ENCODE results near the gene TLK2. TPM values are rescaled to one million over a fixed set of nuclear protein-coding genes. Genes with fewer than 3 reads are reported as not detected.
A peak's percentile ranks its signal among the peaks of the same experiment; 100 is the strongest.

TLK2 gene
- total RNA-seq, 1 experiment from 2014 or later: 42.9 TPM

DNA sequence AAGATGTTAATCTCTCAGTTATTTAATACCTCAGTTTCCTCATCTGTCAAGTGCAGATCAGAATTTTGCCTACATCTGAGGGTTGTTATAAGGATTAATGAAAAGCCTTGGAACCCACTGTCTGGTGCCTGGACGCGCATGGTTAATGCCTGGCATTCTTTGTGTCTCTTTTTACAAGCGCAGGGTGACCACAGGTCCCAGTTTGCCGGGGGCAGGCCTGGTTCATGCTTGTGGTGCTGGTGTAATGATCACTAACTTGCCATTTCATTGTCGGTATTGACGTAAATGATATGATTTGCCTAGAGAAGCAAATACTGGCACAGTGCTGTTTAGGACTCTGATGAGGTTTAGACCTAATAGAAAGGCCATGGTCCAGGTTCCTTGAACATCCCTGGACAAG, 172.0 kb downstream of the TLK2 start:
- ATAC-seq (no peak), DNase-seq (ENCODE audit: low spot score) (peak; percentile 8)
- CTCF ChIA-PET: interaction anchor here (1.0 kb wide), 1 partner anchor 21 kb away, joined by 3 read pairs; no protein-coding TSS in a partner anchor
- no peak overlapping the region for H3K4me3 Mint-ChIP-seq
- H3K27ac Mint-ChIP-seq: no peak overlapping the region
- peaks cover 10% of the 10 kb centered on the region for H3K27me3 Mint-ChIP-seq (ENCODE audit: low read depth)
- H3K9me3 Mint-ChIP-seq: no peaks in the 10 kb centered on the region
- POLR2A ChIA-PET: no interaction called here
- peaks cover 28% of the 10 kb centered on the region for H3K4me1 Mint-ChIP-seq
- TF ChIP-seq CREB1 (CRISPR knock-in tag; IDR thresholded peaks at IDR 0.05) (no peak), CBFB (CRISPR knock-in tag; IDR thresholded peaks at IDR 0.05; ENCODE audit: low read depth) (no peak), PRRX2 (CRISPR knock-in tag; IDR thresholded peaks at IDR 0.05) (no peak), CREM (CRISPR knock-in tag; IDR thresholded peaks at IDR 0.05) (no peak), NFE2L1 (CRISPR knock-in tag; IDR thresholded peaks at IDR 0.05) (no peak), ZNF232 (CRISPR knock-in tag; IDR thresholded peaks at IDR 0.05) (no peak)
- TF ChIP-seq, protein P1, sequence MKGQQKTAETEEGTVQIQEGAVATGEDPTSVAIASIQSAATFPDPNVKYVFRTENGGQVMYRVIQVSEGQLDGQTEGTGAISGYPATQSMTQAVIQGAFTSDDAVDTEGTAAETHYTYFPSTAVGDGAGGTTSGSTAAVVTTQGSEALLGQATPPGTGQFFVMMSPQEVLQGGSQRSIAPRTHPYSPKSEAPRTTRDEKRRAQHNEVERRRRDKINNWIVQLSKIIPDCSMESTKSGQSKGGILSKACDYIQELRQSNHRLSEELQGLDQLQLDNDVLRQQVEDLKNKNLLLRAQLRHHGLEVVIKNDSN (CRISPR knock-in tag; IDR thresholded peaks at IDR 0.05): no peak
- TF ChIP-seq, protein P2, sequence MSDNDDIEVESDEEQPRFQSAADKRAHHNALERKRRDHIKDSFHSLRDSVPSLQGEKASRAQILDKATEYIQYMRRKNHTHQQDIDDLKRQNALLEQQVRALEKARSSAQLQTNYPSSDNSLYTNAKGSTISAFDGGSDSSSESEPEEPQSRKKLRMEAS (CRISPR knock-in tag; IDR thresholded peaks at IDR 0.05): no peak
- TF ChIP-seq, protein P3, sequence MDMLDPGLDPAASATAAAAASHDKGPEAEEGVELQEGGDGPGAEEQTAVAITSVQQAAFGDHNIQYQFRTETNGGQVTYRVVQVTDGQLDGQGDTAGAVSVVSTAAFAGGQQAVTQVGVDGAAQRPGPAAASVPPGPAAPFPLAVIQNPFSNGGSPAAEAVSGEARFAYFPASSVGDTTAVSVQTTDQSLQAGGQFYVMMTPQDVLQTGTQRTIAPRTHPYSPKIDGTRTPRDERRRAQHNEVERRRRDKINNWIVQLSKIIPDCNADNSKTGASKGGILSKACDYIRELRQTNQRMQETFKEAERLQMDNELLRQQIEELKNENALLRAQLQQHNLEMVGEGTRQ (CRISPR knock-in tag; IDR thresholded peaks at IDR 0.05): no peak
- peaks cover 5% of the 10 kb centered on the region; the same call in 1 of the 2 replicates for H3K36me3 Mint-ChIP-seq

DNA sequence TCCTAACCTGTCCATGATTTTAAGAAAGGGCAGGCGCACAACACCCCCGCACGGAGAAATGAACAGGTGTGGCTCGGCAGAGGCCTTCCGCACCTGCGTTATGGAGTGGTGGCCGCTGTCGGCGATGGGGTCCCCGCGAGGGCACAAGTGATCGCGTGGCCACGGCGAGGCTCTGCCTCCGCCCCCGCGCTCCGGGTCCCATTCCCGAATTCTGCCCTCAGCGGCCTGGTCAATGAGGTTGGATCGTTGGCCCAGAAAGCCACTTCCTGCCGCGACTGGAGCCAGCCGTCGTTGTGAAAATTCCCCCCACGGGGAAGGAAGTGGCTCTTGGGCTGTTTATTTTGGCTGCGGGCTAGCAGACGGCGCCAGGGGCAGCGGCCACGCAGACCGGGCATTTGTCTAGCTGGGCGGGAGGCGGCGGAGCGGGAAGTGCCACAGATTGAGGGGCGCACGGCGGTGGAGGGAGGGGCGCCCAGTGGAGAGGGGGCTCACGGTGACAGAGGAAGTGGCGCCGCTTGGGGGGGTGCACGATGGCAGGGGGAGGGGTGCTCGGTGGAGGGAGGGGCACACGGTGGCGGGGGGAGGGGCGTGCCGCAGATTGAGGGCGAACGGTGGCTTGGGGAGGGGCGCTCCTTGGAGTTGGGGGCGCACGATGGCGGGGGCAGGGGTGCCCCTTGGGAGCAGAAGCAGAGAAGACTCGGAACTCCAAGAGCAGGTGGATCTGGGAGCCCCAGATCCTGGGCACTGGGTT, 173.8 kb downstream of the TLK2 start:
- POLR2A ChIA-PET: interaction anchor here (1.0 to 1.9 kb wide), 3 partner anchors 14 to 19 kb away, joined by 3 to 15 read pairs (median 6); no protein-coding TSS in a partner anchor
- CTCF ChIA-PET: interaction anchor here (0.7 to 2.0 kb wide), 3 partner anchors 15 to 20 kb away, joined by 3 to 7 read pairs (median 5); no protein-coding TSS in a partner anchor
- peaks cover 5% of the 10 kb centered on the region; the same call in 1 of the 2 replicates for H3K36me3 Mint-ChIP-seq
- peak overlapping the region; percentile 38 for H3K27ac Mint-ChIP-seq
- ATAC-seq (peak; percentile 17), DNase-seq (ENCODE audit: low spot score) (peak; percentile 52)
- H3K4me3 Mint-ChIP-seq: peak overlapping the region; percentile 85
- peaks cover 6% of the 10 kb centered on the region; the same call in 1 of the 2 replicates for H3K9me3 Mint-ChIP-seq
- peak; percentile 62; the same call in 1 of the 2 replicates for TF ChIP-seq FOXK1 (CRISPR knock-in tag; IDR thresholded peaks at IDR 0.05)
- 0 out of 2 replicates have a peak, but pooled peaks have one; percentile 52 for TF ChIP-seq MYBL2 (CRISPR knock-in tag; IDR thresholded peaks at IDR 0.05)
- TF ChIP-seq, protein P4, sequence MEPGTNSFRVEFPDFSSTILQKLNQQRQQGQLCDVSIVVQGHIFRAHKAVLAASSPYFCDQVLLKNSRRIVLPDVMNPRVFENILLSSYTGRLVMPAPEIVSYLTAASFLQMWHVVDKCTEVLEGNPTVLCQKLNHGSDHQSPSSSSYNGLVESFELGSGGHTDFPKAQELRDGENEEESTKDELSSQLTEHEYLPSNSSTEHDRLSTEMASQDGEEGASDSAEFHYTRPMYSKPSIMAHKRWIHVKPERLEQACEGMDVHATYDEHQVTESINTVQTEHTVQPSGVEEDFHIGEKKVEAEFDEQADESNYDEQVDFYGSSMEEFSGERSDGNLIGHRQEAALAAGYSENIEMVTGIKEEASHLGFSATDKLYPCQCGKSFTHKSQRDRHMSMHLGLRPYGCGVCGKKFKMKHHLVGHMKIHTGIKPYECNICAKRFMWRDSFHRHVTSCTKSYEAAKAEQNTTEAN (CRISPR knock-in tag; IDR thresholded peaks at IDR 0.05): peak; percentile 46; the same call in 1 of the 2 replicates
- TF ChIP-seq, protein P5, sequence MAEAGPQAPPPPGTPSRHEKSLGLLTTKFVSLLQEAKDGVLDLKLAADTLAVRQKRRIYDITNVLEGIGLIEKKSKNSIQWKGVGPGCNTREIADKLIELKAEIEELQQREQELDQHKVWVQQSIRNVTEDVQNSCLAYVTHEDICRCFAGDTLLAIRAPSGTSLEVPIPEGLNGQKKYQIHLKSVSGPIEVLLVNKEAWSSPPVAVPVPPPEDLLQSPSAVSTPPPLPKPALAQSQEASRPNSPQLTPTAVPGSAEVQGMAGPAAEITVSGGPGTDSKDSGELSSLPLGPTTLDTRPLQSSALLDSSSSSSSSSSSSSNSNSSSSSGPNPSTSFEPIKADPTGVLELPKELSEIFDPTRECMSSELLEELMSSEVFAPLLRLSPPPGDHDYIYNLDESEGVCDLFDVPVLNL (CRISPR knock-in tag; IDR thresholded peaks at IDR 0.05; ENCODE audit: borderline replicate concordance, low read depth): no peak
- TF ChIP-seq ZNF232 (CRISPR knock-in tag; IDR thresholded peaks at IDR 0.05): no peak
- TF ChIP-seq, protein P2 (CRISPR knock-in tag; IDR thresholded peaks at IDR 0.05): peak; percentile 83
- peak; percentile 27; the same call in 1 of the 2 replicates for TF ChIP-seq SP1 (CRISPR knock-in tag; conservative IDR thresholded peaks at IDR 0.05)
- TF ChIP-seq, protein P6, sequence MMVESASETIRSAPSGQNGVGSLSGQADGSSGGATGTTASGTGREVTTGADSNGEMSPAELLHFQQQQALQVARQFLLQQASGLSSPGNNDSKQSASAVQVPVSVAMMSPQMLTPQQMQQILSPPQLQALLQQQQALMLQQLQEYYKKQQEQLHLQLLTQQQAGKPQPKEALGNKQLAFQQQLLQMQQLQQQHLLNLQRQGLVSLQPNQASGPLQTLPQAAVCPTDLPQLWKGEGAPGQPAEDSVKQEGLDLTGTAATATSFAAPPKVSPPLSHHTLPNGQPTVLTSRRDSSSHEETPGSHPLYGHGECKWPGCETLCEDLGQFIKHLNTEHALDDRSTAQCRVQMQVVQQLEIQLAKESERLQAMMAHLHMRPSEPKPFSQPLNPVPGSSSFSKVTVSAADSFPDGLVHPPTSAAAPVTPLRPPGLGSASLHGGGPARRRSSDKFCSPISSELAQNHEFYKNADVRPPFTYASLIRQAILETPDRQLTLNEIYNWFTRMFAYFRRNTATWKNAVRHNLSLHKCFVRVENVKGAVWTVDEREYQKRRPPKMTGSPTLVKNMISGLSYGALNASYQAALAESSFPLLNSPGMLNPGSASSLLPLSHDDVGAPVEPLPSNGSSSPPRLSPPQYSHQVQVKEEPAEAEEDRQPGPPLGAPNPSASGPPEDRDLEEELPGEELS (CRISPR knock-in tag; IDR thresholded peaks at IDR 0.05): 0 out of 2 replicates have a peak, but pooled peaks have one; percentile 50
- no peak for TF ChIP-seq SMAD4 (CRISPR knock-in tag; IDR thresholded peaks at IDR 0.05)
- TF ChIP-seq, protein P7, sequence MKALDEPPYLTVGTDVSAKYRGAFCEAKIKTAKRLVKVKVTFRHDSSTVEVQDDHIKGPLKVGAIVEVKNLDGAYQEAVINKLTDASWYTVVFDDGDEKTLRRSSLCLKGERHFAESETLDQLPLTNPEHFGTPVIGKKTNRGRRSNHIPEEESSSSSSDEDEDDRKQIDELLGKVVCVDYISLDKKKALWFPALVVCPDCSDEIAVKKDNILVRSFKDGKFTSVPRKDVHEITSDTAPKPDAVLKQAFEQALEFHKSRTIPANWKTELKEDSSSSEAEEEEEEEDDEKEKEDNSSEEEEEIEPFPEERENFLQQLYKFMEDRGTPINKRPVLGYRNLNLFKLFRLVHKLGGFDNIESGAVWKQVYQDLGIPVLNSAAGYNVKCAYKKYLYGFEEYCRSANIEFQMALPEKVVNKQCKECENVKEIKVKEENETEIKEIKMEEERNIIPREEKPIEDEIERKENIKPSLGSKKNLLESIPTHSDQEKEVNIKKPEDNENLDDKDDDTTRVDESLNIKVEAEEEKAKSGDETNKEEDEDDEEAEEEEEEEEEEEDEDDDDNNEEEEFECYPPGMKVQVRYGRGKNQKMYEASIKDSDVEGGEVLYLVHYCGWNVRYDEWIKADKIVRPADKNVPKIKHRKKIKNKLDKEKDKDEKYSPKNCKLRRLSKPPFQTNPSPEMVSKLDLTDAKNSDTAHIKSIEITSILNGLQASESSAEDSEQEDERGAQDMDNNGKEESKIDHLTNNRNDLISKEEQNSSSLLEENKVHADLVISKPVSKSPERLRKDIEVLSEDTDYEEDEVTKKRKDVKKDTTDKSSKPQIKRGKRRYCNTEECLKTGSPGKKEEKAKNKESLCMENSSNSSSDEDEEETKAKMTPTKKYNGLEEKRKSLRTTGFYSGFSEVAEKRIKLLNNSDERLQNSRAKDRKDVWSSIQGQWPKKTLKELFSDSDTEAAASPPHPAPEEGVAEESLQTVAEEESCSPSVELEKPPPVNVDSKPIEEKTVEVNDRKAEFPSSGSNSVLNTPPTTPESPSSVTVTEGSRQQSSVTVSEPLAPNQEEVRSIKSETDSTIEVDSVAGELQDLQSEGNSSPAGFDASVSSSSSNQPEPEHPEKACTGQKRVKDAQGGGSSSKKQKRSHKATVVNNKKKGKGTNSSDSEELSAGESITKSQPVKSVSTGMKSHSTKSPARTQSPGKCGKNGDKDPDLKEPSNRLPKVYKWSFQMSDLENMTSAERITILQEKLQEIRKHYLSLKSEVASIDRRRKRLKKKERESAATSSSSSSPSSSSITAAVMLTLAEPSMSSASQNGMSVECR (CRISPR knock-in tag; IDR thresholded peaks at IDR 0.05; ENCODE audit: borderline replicate concordance): 0 out of 2 replicates have a peak, but pooled peaks have one; percentile 36
- TF ChIP-seq TEAD1 (CRISPR knock-in tag; IDR thresholded peaks at IDR 0.05): peak; percentile 46; the same call in 1 of the 2 replicates
- 0 out of 2 replicates have a peak, but pooled peaks have one; percentile 13 for TF ChIP-seq ZNF219 (CRISPR knock-in tag; IDR thresholded peaks at IDR 0.05; ENCODE audit: borderline replicate concordance)
- peak; percentile 34 for TF ChIP-seq ETV6 (CRISPR knock-in tag; IDR thresholded peaks at IDR 0.05)
- peak; percentile 19; the same call in 1 of the 2 replicates for TF ChIP-seq FOXP1 (CRISPR knock-in tag; IDR thresholded peaks at IDR 0.05; ENCODE audit: borderline replicate concordance)
- peaks cover 10% of the 10 kb centered on the region for H3K27me3 Mint-ChIP-seq (ENCODE audit: low read depth)
- peaks cover 35% of the 10 kb centered on the region for H3K4me1 Mint-ChIP-seq
